ENCODE measurements around the gene ATG4B. TPM values are rescaled to one million over a fixed set of nuclear protein-coding genes. Genes with fewer than 3 reads are reported as not detected.

ATG4B gene
- total and polyA plus RNA-seq, 9 of the 15 experiments (the other 6 are each of a cell fraction or from before 2014, with no cell fraction given): 5.9 to 58.8 (median 35.6) TPM

DNA sequence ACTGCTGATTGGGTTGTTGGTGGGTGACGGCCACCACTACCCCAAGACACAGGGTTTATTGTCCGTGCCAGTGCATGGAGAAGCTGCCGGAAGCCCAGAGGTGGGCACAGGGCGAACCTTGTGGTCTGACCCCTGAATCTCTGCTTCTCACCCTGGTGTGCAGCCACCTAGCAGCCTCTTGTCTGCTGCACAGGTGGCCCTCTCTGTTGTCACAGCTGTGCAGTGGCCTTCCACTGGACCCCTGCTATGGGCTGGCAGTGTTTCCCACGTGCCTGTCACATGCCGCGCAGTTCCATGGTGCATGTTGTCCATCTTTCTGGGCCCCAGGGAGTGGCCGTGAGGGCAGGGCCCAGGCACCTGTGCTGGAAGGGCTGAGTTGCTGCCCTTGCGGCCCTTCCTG lies 15.2 kb downstream of the ATG4B start:
- no TSS peak for BruUV-seq (replicated peaks)
- DNase-seq (ENCODE audit: extremely low read depth in 1 of 4, low spot score in 3 of 4) (no peak), ATAC-seq (no peak), FAIRE-seq (no peak)
- ChIA-PET CTCF (ENCODE audit: low intra/inter-chr PET ratio) (no interaction called here), POLR2A (no interaction called here)
- TF ChIP-seq ZNF384 (IDR thresholded peaks at IDR 0.05; ENCODE audit: low read depth, low read length): no peak
- TF ChIP-seq DACH1 (IDR thresholded peaks at IDR 0.05; ENCODE audit: partially characterized antibody): no peak
- TF ChIP-seq, protein P1, sequence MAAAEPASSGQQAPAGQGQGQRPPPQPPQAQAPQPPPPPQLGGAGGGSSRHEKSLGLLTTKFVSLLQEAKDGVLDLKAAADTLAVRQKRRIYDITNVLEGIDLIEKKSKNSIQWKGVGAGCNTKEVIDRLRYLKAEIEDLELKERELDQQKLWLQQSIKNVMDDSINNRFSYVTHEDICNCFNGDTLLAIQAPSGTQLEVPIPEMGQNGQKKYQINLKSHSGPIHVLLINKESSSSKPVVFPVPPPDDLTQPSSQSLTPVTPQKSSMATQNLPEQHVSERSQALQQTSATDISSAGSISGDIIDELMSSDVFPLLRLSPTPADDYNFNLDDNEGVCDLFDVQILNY (CRISPR knock-in tag; IDR thresholded peaks at IDR 0.05): no peak
- TF ChIP-seq ZNF644 (tag; IDR thresholded peaks at IDR 0.05; ENCODE audit: low read depth): no peak
- TF ChIP-seq ARNT (IDR thresholded peaks at IDR 0.05): no peak
- TF ChIP-seq ZBTB1 (CRISPR knock-in tag; IDR thresholded peaks at IDR 0.05; ENCODE audit: borderline replicate concordance, low read depth): no peak
- no peak for TF ChIP-seq ZNF766 (CRISPR knock-in tag; conservative IDR thresholded peaks at IDR 0.05)
- no peak for TF ChIP-seq MIER1 (IDR thresholded peaks at IDR 0.05; ENCODE audit: low read depth)
- TF ChIP-seq ZNF696 (CRISPR knock-in tag; conservative IDR thresholded peaks at IDR 0.05): no peak
- TF ChIP-seq ZNF23 (CRISPR knock-in tag; IDR thresholded peaks at IDR 0.05): no peak
- TF ChIP-seq SETDB1 (IDR thresholded peaks at IDR 0.05; ENCODE audit: low read length): no peak
- no peak for TF ChIP-seq JUND (IDR thresholded peaks at IDR 0.05; ENCODE audit: borderline replicate concordance, low read depth, low read length)
- no peak for TF ChIP-seq JUND (tag; IDR thresholded peaks at IDR 0.05; ENCODE audit: borderline replicate concordance, low read depth, low read length)
- Histone ChIP-seq H3K9ac (ENCODE audit: insufficient read depth in 1 of 2, low read depth in 2 of 2, low read length in 2 of 2) (no peak overlapping the region; a peak in 1 of 4 replicates), H3K4me2 (ENCODE audit: insufficient read depth, low read length) (no peak overlapping the region), H4K20me1 (replicated peaks; ENCODE audit: control insufficient read depth, insufficient read depth, low read length) (no peaks in the 10 kb centered on the region), H3K27me3 (ENCODE audit: control insufficient read depth in 2 of 2, insufficient read depth in 2 of 2, low read length in 2 of 2) (no peaks in the 10 kb centered on the region), H3K27ac (ENCODE audit: extremely low read depth, low read depth, low read length) (no peak overlapping the region), H3K4me3 (no peak overlapping the region), H3K9me3 (replicated peaks; ENCODE audit: control insufficient read depth, insufficient read depth, low read depth, low read length) (no peaks in the 10 kb centered on the region), H3K79me2 (ENCODE audit: control insufficient read depth, insufficient read depth, low read length) (peaks cover 11% of the 10 kb centered on the region), H2AFZ (ENCODE audit: low read depth, low read length) (no peak overlapping the region), H3K36me3 (ENCODE audit: control insufficient read depth, insufficient read depth, low read length) (peaks cover 44% of the 10 kb centered on the region; the same call in 1 of the 3 replicates), H3K9me1 (ENCODE audit: control insufficient read depth, insufficient read depth, low read length) (no peaks in the 10 kb centered on the region), H3K4me1 (replicated peaks in 1 of 2; ENCODE audit: control insufficient read depth in 2 of 2, insufficient read depth in 2 of 2, low read length in 2 of 2) (no peaks in the 10 kb centered on the region; a peak in 1 of 5 replicates)
- in situ Hi-C loops (cut with MboI): no loop called here
- intact Hi-C loops (cut with micrococcal nuclease): no loop called here
- 98% methylated on average over 8 of the region's 9 CpGs for WGBS (ENCODE audit: insufficient coverage, low coverage, missing lambda C conversion rate)
